ENCODE results near the gene TMCO4.
"Not testable (repeated sequence)": the region's sequence is repeated elsewhere in the genome, so short reads cannot be mapped to it uniquely, and the experiment has no call there.

The TMCO4 gene

DNA sequence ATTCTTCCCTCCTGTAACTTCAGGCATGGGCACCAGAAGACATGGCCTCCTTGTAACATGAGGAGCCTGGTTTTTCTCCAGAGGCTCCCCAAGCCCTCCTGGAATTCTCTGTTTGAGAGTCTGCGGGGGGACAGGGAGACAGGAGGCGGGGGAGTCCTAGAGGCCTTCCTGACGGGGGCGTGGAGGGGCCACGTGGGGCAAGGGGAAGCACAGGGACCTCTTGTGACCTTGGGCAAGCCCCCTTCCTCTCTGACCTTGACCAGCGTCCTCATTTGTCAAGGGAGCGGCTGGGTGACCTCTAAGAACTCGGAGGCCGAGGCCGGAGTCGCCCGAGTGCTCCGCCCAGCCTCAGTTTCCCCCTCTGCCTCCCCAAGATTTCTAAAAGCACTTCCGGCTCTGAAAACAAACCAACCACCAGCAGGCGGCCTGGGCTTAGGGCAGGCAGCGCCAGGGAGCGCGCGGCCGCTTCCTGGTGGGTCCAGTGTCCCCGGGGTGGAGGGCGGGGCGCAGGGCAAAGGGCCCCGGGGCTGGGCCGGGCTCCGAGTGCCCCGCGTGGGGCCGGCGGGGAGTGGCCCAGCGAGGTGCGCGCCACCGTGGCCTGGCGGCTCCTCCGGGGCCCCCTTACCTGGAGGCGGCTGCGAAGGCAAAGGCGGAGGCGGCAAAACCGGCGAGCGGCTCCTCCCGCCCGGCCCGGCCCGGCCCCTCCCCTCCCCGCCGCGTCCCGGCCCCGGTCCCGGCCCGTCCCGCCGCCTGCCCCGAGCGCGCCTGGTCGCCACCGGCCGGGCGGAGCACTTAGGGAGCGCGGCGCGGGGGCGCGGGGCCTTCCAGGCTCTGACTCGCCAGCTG lies at the start of gene TMCO4:
TMCO4 (minus strand) TSS at position 687 of the 846 bp plus-strand sequence. CDS start 19,158 bp downstream, outside the sequence.
- in situ Hi-C loops (cut with MboI; ENCODE audit: low sequenced_read_pairs) = no loop called here

DNA sequence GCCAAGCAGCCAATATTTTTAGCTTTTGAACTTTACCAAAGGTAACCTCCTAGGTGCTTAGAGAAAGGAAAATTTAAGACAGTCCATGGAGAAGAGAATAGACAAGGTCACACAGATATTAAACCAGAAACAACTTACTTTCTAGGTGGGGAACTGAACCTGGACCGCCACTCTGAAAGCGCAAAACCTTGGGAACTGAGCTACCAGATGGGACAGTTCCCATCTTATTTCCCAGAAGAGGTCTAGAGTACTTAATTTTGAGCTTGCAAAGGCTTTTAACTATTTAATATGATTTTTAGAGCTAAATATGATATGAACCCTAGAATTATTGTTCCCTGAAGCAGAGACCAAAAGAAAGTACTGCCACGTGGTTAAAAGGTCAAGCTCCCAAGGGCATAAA lies 49.6 kb upstream of the TMCO4 start:
- in situ Hi-C loops (cut with MboI; ENCODE audit: low sequenced_read_pairs) = not testable (repeated sequence)

DNA sequence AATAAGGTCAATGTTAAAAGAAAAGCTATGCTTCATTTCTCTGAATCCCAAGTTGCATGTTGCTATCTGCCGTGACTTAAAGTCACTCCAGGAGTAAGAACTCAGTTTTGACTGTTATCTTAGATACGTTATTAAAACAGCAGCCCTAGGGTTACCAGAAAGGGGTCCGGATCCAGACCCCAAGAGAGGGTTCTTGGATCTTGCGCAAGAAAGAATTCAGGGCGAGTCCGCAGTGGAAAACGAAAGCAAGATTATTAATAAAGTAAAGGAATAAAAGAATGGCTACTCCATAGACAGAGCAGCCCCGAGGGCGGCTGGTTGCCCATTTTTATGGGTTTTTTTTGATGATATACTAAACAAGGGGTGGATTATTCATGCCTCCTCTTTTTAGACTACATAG lies 47.6 kb upstream of the TMCO4 start:
- in situ Hi-C loops (cut with MboI; ENCODE audit: low sequenced_read_pairs) = not testable (repeated sequence)

DNA sequence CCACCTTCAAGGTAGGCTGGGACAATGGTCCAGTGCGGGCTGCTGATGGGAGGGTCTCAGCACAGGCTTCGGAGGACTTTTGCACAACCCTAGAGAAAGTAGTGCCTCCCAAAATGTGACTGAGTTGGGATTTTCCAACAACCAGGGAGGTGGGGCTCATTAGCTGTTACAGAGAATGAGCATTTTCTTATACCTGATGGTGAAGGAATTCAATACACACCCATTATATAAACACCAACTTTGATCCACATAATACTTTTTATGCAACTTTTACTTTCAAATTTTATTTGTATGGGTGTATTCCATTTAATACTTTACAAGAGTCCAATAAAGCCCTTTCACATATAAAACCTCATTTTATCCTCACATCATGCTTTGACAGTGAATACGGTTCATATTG lies 46.6 kb upstream of the TMCO4 start:
- in situ Hi-C loops (cut with MboI; ENCODE audit: low sequenced_read_pairs) = no loop called here

DNA sequence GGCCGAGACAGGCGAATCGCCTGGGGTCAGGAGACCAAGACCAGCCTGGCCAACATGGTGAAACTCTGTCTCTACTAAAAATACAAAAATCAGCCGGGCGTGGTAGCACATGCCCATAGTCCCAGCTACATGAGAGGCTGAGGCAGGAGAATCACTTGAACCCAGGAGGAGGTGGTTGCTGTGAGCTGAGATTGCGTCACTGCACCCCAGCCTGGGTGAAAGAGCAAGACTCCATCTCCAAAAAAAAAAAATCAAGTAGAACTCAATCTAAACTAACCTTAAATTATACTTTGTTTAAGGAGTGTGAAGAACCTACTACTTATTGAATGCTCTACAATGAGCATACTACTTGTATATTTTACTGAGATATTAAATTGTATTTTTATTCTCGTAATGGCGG lies 45.8 kb upstream of the TMCO4 start:
- in situ Hi-C loops (cut with MboI; ENCODE audit: low sequenced_read_pairs) = no loop called here

DNA sequence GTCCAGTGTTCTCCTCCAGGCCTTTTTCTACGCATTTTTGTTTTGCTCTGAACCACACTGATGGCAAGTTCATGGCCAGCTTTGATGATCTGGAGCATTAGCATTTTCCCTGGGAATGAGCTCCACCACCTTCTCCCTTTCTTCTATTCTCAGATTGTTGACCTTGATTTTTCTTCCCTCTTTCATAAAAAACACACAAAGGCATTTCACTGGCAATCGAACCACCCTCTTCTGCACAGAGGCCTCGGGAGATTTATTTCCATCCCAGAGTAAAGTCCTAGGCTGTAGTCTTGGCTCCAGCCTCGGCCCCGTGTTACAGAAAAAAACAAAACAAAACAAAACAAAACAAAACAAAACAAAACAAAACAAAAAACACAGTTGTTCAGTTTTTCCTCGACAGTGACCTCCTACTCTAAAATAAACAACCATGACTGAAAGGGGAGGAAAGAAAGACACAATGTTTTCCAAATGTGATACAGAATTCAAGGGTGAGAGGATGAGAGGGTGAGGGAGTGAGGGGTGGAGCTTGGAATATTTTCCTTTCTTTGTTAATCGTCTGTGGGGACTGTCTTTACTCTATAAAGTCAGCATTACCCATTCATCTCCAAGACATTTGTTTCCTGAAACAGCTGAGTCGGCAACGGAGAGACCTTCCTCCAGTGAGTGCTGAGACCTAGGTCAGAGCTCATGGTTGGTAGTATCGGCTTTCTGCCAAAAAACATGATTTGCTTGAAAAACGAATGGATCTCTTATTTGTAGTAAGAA lies 45.2 kb upstream of the TMCO4 start:
- in situ Hi-C loops (cut with MboI; ENCODE audit: low sequenced_read_pairs) = no loop called here

DNA sequence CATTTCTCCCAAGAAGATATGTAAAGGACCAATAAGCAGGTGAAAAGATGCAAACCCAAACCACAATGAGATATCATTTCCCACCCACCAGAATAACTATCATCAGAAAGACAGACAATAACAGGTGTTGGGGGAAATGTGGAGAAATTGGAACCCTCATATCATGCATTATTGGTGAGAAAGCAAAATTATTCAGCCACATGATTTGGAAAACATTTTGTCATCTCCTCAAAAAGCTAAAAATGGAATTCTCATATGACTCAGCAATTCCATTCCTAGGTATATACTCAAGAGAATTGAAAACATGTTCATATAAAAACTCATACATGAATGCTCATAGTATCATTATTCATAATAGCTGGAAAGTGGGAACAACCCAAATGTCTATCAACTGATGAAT lies 40.5 kb upstream of the TMCO4 start:
- in situ Hi-C loops (cut with MboI; ENCODE audit: low sequenced_read_pairs) = no loop called here

DNA sequence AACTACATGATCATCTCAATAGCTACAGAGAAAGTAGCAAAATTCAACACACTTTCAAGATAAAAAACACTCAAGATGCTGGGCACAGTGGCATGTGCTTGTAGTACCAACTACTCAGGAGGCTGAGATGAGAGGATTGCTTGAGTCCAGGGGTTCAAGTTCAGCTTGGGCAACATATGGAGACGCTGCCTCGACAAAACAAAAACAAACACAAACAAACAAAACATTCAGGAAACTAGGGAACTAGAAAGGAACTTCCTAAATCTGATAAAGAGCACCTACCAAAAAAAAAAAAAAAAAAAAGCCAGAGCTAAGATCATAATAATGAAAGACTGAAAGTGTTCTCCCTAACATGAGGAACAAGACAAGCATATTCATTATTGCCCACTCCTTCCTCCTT lies 38.1 kb upstream of the TMCO4 start:
- in situ Hi-C loops (cut with MboI; ENCODE audit: low sequenced_read_pairs) = no loop called here

DNA sequence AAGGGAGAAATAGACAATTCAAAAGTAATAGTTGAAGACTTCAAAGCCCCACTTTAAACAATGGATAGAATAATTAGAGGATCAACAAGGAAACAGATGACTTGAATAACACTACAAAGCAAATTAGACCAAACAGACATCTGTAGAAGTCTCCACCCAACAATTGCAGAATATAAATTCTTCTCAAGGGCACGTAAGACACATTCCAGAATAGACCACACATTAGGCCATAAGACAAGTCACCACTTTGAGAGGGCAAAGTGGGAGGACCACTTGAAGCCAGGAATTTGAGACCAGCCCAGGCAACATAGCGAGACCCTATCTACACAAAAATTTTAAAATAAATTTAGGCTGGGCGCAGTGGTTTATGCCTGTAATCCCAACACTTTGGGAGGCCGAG lies 35.9 kb upstream of the TMCO4 start:
- in situ Hi-C loops (cut with MboI; ENCODE audit: low sequenced_read_pairs) = no loop called here

DNA sequence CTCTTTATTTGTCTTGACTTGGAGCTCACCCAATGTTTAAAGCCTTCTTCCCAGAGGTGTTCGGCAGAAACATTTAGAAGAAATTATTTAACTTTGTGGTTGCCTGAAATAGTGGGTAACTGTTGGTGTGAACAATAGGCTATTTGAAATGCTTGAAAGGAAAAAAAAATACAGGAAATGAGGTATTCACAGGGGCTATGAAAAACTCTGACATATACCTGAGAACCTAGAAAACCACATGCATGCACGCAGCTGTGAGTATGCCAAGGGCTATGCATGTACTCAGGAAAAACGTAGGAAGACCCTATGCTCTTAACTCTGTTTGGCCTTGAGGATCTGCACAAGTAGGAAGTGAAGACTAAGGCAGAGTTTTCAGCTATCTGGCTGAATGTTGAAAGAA lies 31.7 kb upstream of the TMCO4 start:
- in situ Hi-C loops (cut with MboI; ENCODE audit: low sequenced_read_pairs) = no loop called here

DNA sequence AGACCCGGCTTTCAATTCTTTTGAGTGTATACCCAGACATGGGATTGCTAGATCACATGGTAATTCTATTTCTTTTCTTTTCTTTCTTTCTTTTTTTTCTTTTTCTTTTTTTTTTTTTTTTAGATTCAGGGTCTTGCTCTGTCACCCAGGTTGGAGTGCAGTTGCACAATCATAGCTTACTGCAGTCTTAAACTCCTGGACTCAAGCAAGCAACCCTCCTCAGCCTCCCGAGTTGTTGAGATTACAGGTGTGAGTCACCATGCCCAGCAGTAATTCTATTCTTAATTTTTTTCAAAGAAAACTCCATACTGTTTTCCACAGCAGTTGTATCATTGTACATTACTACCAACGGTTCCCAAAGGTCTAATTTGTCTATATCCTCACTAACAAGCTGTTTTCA lies 28.8 kb upstream of the TMCO4 start:
- in situ Hi-C loops (cut with MboI; ENCODE audit: low sequenced_read_pairs) = no loop called here

DNA sequence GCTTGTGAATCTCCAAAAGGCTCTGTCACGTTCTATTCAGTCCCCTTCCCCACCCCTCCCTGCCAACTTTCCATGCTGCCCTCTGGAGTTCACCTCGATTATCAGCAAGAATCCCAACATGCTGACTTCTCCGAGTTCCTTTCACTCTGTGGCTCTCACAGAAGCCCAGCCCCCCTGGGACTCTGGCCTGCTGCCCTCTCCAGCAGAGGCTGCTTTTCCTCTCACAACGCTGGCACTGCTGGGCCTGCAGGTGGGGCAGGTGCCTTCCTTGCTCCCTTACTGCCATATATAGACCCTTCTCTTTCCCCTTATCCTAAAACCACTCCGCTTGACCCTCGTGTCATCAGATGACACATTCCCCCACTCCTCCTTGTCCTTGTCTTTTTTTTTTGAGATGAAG lies 25.6 kb upstream of the TMCO4 start:
- in situ Hi-C loops (cut with MboI; ENCODE audit: low sequenced_read_pairs) = no loop called here

DNA sequence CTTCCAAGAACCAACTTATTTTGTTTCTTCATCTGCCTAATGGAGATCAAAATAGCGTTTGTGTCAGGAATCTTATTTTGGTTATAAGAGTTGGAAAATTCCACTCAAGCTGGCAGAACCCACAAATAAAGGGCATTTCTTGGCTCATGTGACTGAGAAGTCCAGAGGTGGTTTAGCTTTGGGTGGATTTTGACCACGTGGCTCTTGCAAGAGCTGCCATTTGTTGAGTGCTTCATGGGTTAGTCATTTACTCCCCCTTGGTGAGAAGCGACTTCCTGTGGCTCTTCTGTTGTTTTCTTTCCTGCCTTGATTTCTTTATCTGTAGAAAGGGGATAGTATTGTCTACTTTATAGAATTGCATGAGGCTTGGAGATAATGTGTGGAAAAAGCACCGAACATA lies 24.8 kb upstream of the TMCO4 start:
- in situ Hi-C loops (cut with MboI; ENCODE audit: low sequenced_read_pairs) = no loop called here

DNA sequence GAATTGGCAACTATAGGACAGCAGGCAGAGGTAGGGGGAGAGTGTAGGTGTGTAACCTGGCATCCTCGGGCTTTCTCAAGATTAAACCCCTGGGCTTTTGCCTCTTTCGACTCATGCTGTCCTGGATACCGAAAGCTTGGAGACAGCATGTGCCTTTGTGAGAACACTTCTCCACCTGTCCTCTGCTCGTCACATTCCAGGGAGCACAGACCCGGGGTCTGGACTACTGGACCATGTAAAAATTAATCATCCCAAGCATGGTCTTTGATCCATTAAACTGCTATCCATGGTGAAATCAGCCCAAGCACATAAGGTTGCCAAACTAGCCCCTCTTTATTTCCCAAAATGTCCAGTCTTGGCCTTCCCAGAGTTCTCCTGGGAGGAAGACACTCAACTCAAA lies 24.3 kb upstream of the TMCO4 start:
- in situ Hi-C loops (cut with MboI; ENCODE audit: low sequenced_read_pairs) = no loop called here

DNA sequence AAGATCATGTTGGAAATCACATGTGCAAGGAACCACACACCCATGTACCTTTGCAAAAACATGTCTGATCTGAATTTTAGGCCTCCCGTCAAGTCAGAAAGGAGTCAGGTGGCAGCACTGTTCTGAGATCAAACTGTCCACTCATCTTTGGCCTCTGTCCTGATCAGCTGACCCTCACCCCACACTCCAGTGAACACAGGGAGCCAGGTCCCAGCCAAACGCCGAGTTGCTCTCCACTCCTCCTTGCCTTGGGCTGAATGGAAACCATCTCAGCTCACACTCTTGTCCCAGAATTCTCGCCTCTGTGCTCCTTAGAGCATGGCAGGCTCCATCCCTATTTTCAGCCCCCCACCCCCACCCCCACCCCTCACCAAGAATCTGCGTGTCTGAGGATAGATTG lies 20.0 kb upstream of the TMCO4 start:
- in situ Hi-C loops (cut with MboI; ENCODE audit: low sequenced_read_pairs) = no loop called here

DNA sequence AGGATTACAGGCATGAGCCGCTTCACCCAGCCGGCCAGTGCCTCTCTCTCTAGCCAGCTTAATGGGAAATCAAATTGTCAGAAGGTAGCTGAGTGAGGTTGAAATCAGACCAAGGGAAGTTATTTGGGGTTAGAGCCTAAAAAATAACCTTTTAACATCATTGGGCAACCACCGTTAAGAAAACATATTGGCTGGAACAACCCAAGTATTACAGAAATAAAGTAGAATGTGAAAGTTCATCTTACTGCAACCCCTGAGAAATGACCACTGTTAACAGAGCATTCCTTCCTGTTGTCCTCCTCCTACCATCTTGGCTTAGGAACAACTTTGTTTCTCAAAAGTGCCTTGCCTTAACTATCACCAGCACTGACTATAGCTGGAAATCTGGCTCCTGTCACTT lies 18.6 kb upstream of the TMCO4 start:
- in situ Hi-C loops (cut with MboI; ENCODE audit: low sequenced_read_pairs) = no loop called here

DNA sequence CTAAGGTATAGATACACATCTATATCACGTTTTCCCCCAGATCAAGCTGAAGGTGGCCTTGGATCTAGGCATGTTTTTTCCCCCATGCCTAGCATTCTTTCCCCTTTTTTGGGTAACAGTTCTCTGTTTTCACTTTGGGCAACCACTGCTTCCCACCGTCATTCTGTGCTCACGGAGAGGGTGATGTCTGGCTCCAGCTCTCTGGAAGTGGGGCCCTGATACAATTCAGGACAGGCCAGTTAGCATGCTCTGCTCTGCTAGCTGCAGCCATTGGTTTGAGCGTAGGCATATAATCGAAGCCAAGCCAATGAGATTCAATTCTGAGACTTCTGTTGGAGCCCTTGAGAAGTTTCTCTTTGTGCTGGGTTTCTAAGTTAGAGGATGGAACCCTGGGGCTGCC lies 17.4 kb upstream of the TMCO4 start:
- in situ Hi-C loops (cut with MboI; ENCODE audit: low sequenced_read_pairs) = no loop called here

DNA sequence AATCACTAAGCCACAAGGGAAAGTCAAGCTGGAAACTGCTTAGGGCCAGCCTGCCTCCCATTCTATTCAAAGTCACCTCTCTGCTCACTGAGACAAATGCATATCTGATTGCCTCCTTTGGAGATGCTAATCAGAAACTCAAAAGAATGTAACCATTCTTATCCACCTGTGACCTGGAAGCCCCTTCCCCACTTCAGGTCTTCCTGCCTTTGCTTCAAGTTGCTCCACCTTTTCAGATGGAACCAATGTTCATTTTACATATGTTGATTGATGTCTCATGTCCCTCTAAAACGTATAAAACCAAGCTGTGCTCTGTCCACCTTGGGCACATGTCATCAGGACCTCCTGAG lies 17.0 kb upstream of the TMCO4 start:
- in situ Hi-C loops (cut with MboI; ENCODE audit: low sequenced_read_pairs) = not testable (repeated sequence)

DNA sequence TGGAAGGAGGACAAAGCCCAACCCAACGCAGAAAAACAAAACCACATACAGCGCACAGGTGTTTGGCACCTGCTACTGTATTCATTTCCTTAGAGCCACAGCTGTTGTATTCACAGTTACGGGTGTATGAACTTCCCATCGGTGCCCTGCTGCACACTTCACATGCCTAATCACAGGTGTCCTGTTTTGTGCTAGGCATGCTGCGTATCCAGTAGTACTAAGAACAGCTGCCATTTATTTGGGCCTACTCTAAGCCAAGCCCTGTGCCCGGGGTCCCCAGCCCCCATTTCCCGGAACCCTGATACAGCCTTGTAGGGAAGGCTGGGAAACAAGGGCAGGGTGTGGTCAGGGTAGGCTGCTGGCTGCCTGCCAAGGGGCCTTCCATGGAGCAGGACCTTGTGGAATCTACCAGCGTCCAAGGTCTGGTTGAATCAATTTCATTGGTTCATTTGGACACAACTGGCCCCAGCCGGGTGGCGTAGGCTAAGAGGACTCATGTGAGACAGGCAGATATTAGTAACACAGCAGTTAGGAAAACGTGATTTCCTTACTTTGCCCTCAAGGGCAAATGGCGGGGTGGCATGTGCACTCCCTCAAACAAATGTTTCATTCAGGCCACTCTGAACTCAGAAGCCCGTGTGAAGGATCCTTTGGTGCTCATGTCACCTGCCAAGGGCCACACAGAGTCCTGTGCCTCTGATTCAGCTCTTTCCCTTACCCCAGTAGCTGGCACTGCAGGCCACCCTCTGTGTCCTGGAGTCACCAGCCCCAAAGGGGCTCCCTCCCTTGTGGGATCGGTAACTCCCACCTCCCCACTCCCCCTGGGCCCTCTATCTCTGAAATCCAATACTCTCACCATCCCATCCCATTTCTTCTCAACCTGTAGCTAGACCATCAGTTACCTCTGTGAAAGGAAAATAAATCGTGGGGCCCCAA lies 16.4 kb upstream of the TMCO4 start:
- in situ Hi-C loops (cut with MboI; ENCODE audit: low sequenced_read_pairs) = no loop called here

DNA sequence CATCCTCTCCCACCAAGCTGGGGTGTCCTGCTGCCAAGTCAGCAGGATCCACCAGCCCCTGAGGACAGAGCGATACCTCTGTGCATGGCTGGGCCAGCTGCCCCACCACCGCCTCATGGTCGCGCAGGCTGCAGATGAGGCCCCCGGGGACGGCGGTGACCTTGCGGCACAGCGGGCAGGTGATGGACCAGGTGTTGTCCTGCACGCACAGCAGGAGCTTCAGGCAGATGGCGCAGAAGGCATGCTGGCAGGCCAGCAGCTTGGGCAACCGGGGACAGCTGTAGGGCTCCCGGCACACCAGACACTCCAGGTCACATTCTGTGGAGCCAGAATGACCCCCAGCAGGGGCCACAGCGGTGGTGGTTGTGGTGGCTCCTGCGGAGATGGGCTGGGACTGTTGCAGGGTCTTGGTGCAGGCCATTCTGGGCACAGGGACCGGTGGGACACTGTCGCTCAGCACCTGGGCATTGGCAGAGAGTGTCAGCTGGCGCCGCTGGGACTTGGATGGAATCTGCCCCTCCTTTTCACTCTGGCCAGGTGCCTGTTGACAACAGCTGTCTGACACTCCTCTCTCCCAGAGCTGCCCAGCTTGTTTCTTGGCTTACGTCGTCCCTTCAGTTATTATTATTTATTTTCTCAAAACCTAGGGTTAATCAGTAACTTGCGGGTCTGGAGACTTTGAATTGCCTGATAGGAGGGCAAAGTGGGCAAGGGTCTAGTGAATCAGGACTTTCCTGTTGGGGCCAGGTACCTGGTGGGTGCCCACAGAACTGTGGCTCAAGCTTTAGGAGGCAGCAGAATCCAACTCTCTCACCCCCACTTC lies 15.2 kb upstream of the TMCO4 start, which contains the start of gene RNF186:
RNF186 (minus strand) TSS at position 603 of the 823 bp plus-strand sequence; CDS start at position 421, 182 bp downstream.
- in situ Hi-C loops (cut with MboI; ENCODE audit: low sequenced_read_pairs) = no loop called here
